ENCODE data around the gene HACD3. TPM values are rescaled to one million over a fixed set of nuclear protein-coding genes. Genes with fewer than 3 reads are reported as not detected.

The HACD3 gene
- total and polyA plus RNA-seq, 2 of the 4 experiments (the other 2 are of a cell fraction) = 60.9 to 131 TPM

GRCh38 chr15:65540314-65540713 lies 10.1 kb downstream of the HACD3 start:
- ATAC-seq (ENCODE audit: low read depth) (no peak), DNase-seq (no peak)
- peaks cover 50% of the 10 kb centered on the region for H4K20me1 ChIP-seq (ENCODE audit: insufficient read depth, low read length)
- BruUV-seq (replicated peaks) = no TSS peak
- no peak overlapping the region for H2AFZ ChIP-seq (replicated peaks; ENCODE audit: low read length, poor library complexity)
- H4K8ac ChIP-seq (ENCODE audit: low read depth in 2 of 2, low read length in 2 of 2) = no peak overlapping the region
- H2AK9ac ChIP-seq (replicated peaks; ENCODE audit: low read depth, low read length, poor library complexity) = no peak overlapping the region
- intact Hi-C loops (cut with micrococcal nuclease) = no loop called here
- in situ Hi-C loops (cut with MboI; ENCODE audit: low sequenced_read_pairs) = no loop called here
- no peak overlapping the region for H2BK5ac ChIP-seq (ENCODE audit: low read depth, low read length, poor library complexity, severe bottlenecking)
- no peak overlapping the region for H3K4me3 ChIP-seq (ENCODE audit: insufficient read depth, low read depth, low read length)
- no peak overlapping the region for H2BK20ac ChIP-seq (ENCODE audit: low read depth, low read length)
- no peak overlapping the region for H2AK5ac ChIP-seq (ENCODE audit: low read depth, low read length)
- H3K18ac ChIP-seq (ENCODE audit: low read depth, low read length) = no peak overlapping the region
- no peaks in the 10 kb centered on the region for H3K9me3 ChIP-seq (ENCODE audit: control insufficient read depth, insufficient read depth, low read length)
- peaks cover 31 to 67% of the 10 kb centered on the region in 2 experiments for H3K79me1 ChIP-seq (ENCODE audit: low read depth in 1 of 2, low read length in 2 of 2)
- H2BK120ac ChIP-seq (ENCODE audit: low read depth, low read length) = no peak overlapping the region
- CTCF ChIA-PET = interaction anchor here (2.1 kb wide), 1 partner anchor 10 kb away, joined by 4 read pairs; no protein-coding TSS in a partner anchor
- H3K9ac ChIP-seq (ENCODE audit: low read depth, low read length) = no peak overlapping the region
- peaks cover 13% of the 10 kb centered on the region for H3K9me1 ChIP-seq (ENCODE audit: insufficient read depth, low read length)
- H3K14ac ChIP-seq (replicated peaks; ENCODE audit: low read depth, low read length) = no peak overlapping the region
- no peak overlapping the region for H3K23ac ChIP-seq (ENCODE audit: low read depth, low read length)
- 71% methylated on average over 1 of the region's 1 CpG; no CpG with 5 or more reads in 1 of the 2 experiments for WGBS, 2 experiments (ENCODE audit: extremely low coverage in 2 of 2, insufficient read length in 1 of 2)
- H3K4ac ChIP-seq (ENCODE audit: low read depth, low read length) = no peak overlapping the region
- H3K27me3 ChIP-seq (ENCODE audit: control insufficient read depth, insufficient read depth, low read length) = no peaks in the 10 kb centered on the region
- H3K4me1 ChIP-seq (ENCODE audit: control insufficient read depth, insufficient read depth, low read length) = peaks cover under 1% of the 10 kb centered on the region
- H3K27ac ChIP-seq (ENCODE audit: insufficient read depth, low read length) = no peak overlapping the region
- H4K91ac ChIP-seq (ENCODE audit: insufficient read depth, low read depth, low read length) = no peak overlapping the region
- POLR2A ChIA-PET (ENCODE audit: unreplicated experiment) = no interaction called here
- H3K56ac ChIP-seq (ENCODE audit: extremely low read depth, insufficient read depth, low read length) = no peak overlapping the region
- H2BK15ac ChIP-seq (ENCODE audit: low read depth, low read length) = no peak overlapping the region
- no peak for TF ChIP-seq RFX5 (IDR thresholded peaks at IDR 0.05; ENCODE audit: low read depth, low read length)
- no peak for TF ChIP-seq RAD21 (IDR thresholded peaks at IDR 0.05; ENCODE audit: low read length)
- no peak for TF ChIP-seq ELK1 (IDR thresholded peaks at IDR 0.05; ENCODE audit: borderline replicate concordance, low read depth, low read length)
- no peak for TF ChIP-seq NFE2L2 (IDR thresholded peaks at IDR 0.05; ENCODE audit: low read depth, low read length)
- TF ChIP-seq RCOR1 (IDR thresholded peaks at IDR 0.05; ENCODE audit: insufficient replicate concordance, low read length) = no peak
- TF ChIP-seq USF2 (IDR thresholded peaks at IDR 0.05; ENCODE audit: low read depth, low read length) = no peak
- no peak for TF ChIP-seq BHLHE40 (IDR thresholded peaks at IDR 0.05; ENCODE audit: low read depth, low read length)
- no peak for TF ChIP-seq MAZ (IDR thresholded peaks at IDR 0.05; ENCODE audit: borderline replicate concordance, low read depth, low read length)
- TF ChIP-seq CHD1 (IDR thresholded peaks at IDR 0.05; ENCODE audit: low read depth, low read length) = no peak
- TF ChIP-seq FOS (IDR thresholded peaks at IDR 0.05; ENCODE audit: low read depth, low read length) = no peak
- TF ChIP-seq SMC3 (IDR thresholded peaks at IDR 0.05; ENCODE audit: low read depth, low read length) = no peak
- no peak for TF ChIP-seq POLR2A (IDR thresholded peaks at IDR 0.05; ENCODE audit: low read depth, low read length)
- no peak for TF ChIP-seq MAFK (IDR thresholded peaks at IDR 0.05; ENCODE audit: low read depth, low read length)
- TF ChIP-seq CEBPB (IDR thresholded peaks at IDR 0.05; ENCODE audit: low read depth, low read length) = no peak
- dilution Hi-C loops (cut with HindIII; ENCODE audit: low sequenced_read_pairs, unreplicated experiment) = no loop called here
- H3K36me3 ChIP-seq (ENCODE audit: control insufficient read depth, insufficient read depth, low read length) = no peaks in the 10 kb centered on the region
- no peak overlapping the region for H4K5ac ChIP-seq (ENCODE audit: low read depth, low read length)
- H3K4me2 ChIP-seq (ENCODE audit: low read depth, low read length) = no peak overlapping the region

Measured in IMR-90 (cell line).